ENCODE measurements around the gene MAOA. TPM values are rescaled to one million over a fixed set of nuclear protein-coding genes. Genes with fewer than 3 reads are reported as not detected.

MAOA gene
- total RNA-seq, 1 donor from 2014 or later, result 1.8 TPM

DNA sequence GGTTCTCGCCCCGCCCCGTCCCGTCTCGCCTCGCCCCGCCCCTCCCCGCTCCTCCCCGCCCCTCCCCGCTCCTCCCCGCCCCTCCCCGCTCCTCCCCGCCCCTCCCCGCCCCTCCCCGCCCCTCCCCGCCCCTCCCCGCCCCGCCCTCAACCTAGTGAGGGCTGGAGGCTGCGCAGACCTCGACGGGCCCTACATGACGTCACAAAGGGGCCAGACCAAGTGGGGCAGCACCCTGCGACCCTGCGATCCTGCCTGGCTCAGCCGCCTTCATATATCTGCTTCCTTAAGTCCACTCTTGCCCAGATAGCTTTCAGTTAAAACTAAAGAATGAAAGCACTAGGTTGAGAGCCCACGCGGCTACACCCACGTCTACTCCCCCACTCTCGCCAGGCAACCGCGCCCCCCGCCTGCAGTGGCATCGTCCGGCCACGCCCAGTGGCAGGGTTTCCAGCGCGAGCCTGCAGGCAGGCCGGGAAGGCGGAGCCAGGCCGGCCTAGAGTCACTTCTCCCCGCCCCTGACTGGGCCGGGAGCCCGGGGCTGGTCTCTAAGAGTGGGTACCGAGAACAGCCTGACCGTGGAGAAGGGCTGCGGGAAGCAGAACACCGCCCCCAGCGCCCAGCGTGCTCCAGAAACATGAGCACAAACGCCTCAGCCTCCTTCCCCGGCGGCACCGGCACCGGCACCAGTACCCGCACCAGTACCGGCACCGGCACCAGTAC is 1.5 kb upstream of the MAOA start:
- H3K4me3 ChIP-seq (ENCODE audit: insufficient read depth, low read depth, low read length), result peak overlapping the region; percentile 57
- no peaks in the 10 kb centered on the region for H3K9me3 Mint-ChIP-seq (ENCODE audit: unreplicated experiment)
- H3K36me3 Mint-ChIP-seq (ENCODE audit: low read depth, unreplicated experiment), result no peaks in the 10 kb centered on the region
- H3K27me3 ChIP-seq (ENCODE audit: insufficient read depth, low read length), result no peaks in the 10 kb centered on the region
- no peaks in the 10 kb centered on the region for H4K20me1 ChIP-seq (ENCODE audit: insufficient read depth, low read length)
- peak overlapping the region; percentile 100 for H3K27ac Mint-ChIP-seq (ENCODE audit: unreplicated experiment)
- H3K9ac ChIP-seq (ENCODE audit: low read length), result peak overlapping the region; percentile 96
- TF ChIP-seq EZH2 (IDR thresholded peaks at IDR 0.05; ENCODE audit: insufficient read depth, low read length), result no peak
- no peak for TF ChIP-seq CTCF (IDR thresholded peaks at IDR 0.05; ENCODE audit: insufficient read depth, low read depth, low read length)
- peak; percentile 60 for FAIRE-seq
- H3K9me3 ChIP-seq (ENCODE audit: insufficient read depth, low read depth, low read length), result no peaks in the 10 kb centered on the region
- peak overlapping the region; percentile 89 for H2AFZ ChIP-seq (ENCODE audit: low read depth, low read length)
- no peaks in the 10 kb centered on the region for H3K4me1 Mint-ChIP-seq (ENCODE audit: low read depth, unreplicated experiment)
- peak overlapping the region; percentile 95 for H3K4me2 ChIP-seq (ENCODE audit: low read length)
- no peaks in the 10 kb centered on the region for H3K79me2 ChIP-seq (ENCODE audit: insufficient read depth, low read length)
- no peaks in the 10 kb centered on the region for H3K4me1 ChIP-seq (ENCODE audit: insufficient read depth, low read length)
- H3K4me3 Mint-ChIP-seq (ENCODE audit: unreplicated experiment), result peak overlapping the region; percentile 89
- no peaks in the 10 kb centered on the region for H3K27me3 Mint-ChIP-seq (ENCODE audit: low read depth, unreplicated experiment)
- no peaks in the 10 kb centered on the region for H3K36me3 ChIP-seq (ENCODE audit: insufficient read depth, low read length)
- peak; percentile 77 for DNase-seq (ENCODE audit: low read depth)
- H3K27ac ChIP-seq (ENCODE audit: low read depth, low read length), result peak overlapping the region; percentile 98

GRCh38 chrX:43655151-43656004 is 721 bp upstream of the MAOA start:
- Mint-ChIP-seq H3K4me1 (ENCODE audit: low read depth, unreplicated experiment) (no peaks in the 10 kb centered on the region), H3K27ac (ENCODE audit: unreplicated experiment) (peak overlapping the region; percentile 69), H3K9me3 (ENCODE audit: unreplicated experiment) (no peaks in the 10 kb centered on the region), H3K36me3 (ENCODE audit: low read depth, unreplicated experiment) (no peaks in the 10 kb centered on the region), H3K4me3 (ENCODE audit: unreplicated experiment) (peak overlapping the region; percentile 89), H3K27me3 (ENCODE audit: low read depth, unreplicated experiment) (no peaks in the 10 kb centered on the region)
- H3K4me1 ChIP-seq (ENCODE audit: insufficient read depth, low read length), result no peaks in the 10 kb centered on the region
- DNase-seq (ENCODE audit: low read depth) (peak; percentile 23), FAIRE-seq (no peak)
- H3K36me3 ChIP-seq (ENCODE audit: insufficient read depth, low read length), result no peaks in the 10 kb centered on the region
- H3K9ac ChIP-seq (ENCODE audit: low read length), result peak overlapping the region; percentile 96
- no peaks in the 10 kb centered on the region for H4K20me1 ChIP-seq (ENCODE audit: insufficient read depth, low read length)
- peak overlapping the region; percentile 95 for H3K4me2 ChIP-seq (ENCODE audit: low read length)
- H3K27me3 ChIP-seq (ENCODE audit: insufficient read depth, low read length), result no peaks in the 10 kb centered on the region
- no peak for TF ChIP-seq CTCF (IDR thresholded peaks at IDR 0.05; ENCODE audit: insufficient read depth, low read depth, low read length)
- peak overlapping the region; percentile 98 for H3K27ac ChIP-seq (ENCODE audit: low read depth, low read length)
- no peaks in the 10 kb centered on the region for H3K9me3 ChIP-seq (ENCODE audit: insufficient read depth, low read depth, low read length)
- peak overlapping the region; percentile 57 for H3K4me3 ChIP-seq (ENCODE audit: insufficient read depth, low read depth, low read length)
- H2AFZ ChIP-seq (ENCODE audit: low read depth, low read length), result peak overlapping the region; percentile 89
- H3K79me2 ChIP-seq (ENCODE audit: insufficient read depth, low read length), result no peaks in the 10 kb centered on the region
